ENCODE measurements around the gene KTN1. TPM values are rescaled to one million over a fixed set of nuclear protein-coding genes. Genes with fewer than 3 reads are reported as not detected.

Gene KTN1
- total RNA-seq, 1 donor from 2014 or later = 138 TPM

DNA sequence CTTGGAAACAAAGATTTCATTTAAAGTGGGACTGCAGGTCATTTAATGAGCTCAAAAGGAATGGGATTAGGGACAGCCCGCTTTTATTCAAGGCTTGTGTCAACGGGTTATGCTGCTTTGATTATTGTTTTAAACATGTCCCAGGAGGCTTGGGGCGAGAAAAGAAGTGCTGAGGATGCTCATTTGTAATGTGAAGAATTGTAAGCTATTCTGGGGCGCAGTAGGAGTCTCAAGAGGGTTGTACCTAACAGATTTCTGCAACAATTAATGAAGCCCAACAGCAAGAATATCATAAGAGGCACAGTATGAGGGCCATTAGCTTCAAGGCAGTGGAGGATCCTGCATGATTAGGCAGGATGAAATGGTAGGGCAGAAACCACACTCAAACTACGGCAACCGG lies 122.5 kb downstream of the KTN1 start:
- H3K36me3 Mint-ChIP-seq (ENCODE audit: unreplicated experiment) = peaks cover 2% of the 10 kb centered on the region
- no peak overlapping the region for H3K27ac Mint-ChIP-seq (ENCODE audit: unreplicated experiment)
- TF ChIP-seq, protein P1, sequence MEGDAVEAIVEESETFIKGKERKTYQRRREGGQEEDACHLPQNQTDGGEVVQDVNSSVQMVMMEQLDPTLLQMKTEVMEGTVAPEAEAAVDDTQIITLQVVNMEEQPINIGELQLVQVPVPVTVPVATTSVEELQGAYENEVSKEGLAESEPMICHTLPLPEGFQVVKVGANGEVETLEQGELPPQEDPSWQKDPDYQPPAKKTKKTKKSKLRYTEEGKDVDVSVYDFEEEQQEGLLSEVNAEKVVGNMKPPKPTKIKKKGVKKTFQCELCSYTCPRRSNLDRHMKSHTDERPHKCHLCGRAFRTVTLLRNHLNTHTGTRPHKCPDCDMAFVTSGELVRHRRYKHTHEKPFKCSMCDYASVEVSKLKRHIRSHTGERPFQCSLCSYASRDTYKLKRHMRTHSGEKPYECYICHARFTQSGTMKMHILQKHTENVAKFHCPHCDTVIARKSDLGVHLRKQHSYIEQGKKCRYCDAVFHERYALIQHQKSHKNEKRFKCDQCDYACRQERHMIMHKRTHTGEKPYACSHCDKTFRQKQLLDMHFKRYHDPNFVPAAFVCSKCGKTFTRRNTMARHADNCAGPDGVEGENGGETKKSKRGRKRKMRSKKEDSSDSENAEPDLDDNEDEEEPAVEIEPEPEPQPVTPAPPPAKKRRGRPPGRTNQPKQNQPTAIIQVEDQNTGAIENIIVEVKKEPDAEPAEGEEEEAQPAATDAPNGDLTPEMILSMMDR (IDR thresholded peaks at IDR 0.05) = no peak
- no peaks in the 10 kb centered on the region for H3K27me3 Mint-ChIP-seq (ENCODE audit: unreplicated experiment)
- no peak overlapping the region for H3K4me3 Mint-ChIP-seq (ENCODE audit: unreplicated experiment)
- no peak for DNase-seq (ENCODE audit: extremely low spot score, unreplicated experiment)
- peaks cover 8% of the 10 kb centered on the region for H3K4me1 Mint-ChIP-seq (ENCODE audit: unreplicated experiment)
- H3K9me3 Mint-ChIP-seq (ENCODE audit: unreplicated experiment) = peaks cover 9% of the 10 kb centered on the region

DNA sequence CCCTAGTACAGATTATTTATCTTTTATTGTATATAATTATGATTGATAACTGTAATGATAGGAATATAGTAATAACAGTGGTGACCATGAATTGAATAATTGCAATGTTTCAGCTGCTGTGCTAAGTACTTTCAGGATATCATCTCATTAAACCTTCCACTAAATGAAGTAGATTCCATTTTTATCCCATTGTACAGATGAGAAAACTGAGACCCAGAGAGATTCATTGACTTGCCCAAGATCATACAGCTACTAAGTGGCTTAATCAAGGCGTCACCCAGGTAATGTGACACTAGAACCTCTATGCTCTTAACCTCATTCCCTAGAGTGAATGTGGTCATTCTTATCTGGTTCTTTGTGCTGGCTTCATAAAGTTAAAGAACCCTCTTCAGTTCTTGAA lies 124.6 kb downstream of the KTN1 start:
- TF ChIP-seq, protein P1 (IDR thresholded peaks at IDR 0.05) = no peak
- peaks cover 2% of the 10 kb centered on the region for H3K36me3 Mint-ChIP-seq (ENCODE audit: unreplicated experiment)
- no peaks in the 10 kb centered on the region for H3K4me1 Mint-ChIP-seq (ENCODE audit: unreplicated experiment)
- no peaks in the 10 kb centered on the region for H3K27me3 Mint-ChIP-seq (ENCODE audit: unreplicated experiment)
- no peak overlapping the region for H3K27ac Mint-ChIP-seq (ENCODE audit: unreplicated experiment)
- peaks cover 6% of the 10 kb centered on the region for H3K9me3 Mint-ChIP-seq (ENCODE audit: unreplicated experiment)
- DNase-seq (ENCODE audit: extremely low spot score, unreplicated experiment) = no peak
- H3K4me3 Mint-ChIP-seq (ENCODE audit: unreplicated experiment) = no peak overlapping the region

DNA sequence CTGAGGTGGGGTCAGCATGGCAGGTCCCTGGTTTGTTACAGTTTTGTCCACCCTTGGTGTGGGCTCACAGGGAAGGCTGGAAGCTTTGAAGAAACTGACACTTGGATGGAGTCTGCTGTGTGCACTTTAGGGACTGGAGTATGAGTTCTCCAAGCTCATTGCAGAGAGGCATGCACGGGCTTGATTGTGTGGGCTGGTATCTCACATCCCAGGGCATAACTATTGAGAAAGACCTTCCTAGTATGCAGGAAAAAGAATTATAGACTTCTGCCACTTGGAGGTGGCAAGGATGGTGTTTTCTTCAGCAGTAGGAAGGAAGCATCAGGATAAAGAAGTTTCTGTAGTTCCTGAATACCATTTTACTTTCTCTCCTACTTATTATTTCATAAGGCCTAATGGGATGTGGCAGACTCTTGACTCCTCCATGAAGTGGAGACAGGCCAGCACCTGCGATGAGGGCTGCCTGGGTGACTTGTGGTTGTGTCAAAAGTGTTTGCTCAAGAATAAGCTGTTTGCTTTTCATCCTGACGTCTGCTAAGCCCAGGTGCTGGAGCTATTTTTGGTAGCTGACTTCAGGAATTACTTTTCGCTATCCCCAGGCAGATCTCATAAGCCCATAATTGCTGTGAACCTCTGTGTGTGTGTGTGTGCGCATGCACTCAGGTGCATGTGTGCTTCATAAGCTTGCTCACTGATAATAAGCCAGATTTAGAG lies 125.8 kb downstream of the KTN1 start:
- Mint-ChIP-seq H3K36me3 (ENCODE audit: unreplicated experiment) (peaks cover 2% of the 10 kb centered on the region), H3K9me3 (ENCODE audit: unreplicated experiment) (peaks cover 6% of the 10 kb centered on the region), H3K27me3 (ENCODE audit: unreplicated experiment) (no peaks in the 10 kb centered on the region), H3K4me3 (ENCODE audit: unreplicated experiment) (no peak overlapping the region), H3K4me1 (ENCODE audit: unreplicated experiment) (no peaks in the 10 kb centered on the region), H3K27ac (ENCODE audit: unreplicated experiment) (no peak overlapping the region)
- DNase-seq (ENCODE audit: extremely low spot score, unreplicated experiment) = no peak
- TF ChIP-seq, protein P1 (IDR thresholded peaks at IDR 0.05) = no peak

DNA sequence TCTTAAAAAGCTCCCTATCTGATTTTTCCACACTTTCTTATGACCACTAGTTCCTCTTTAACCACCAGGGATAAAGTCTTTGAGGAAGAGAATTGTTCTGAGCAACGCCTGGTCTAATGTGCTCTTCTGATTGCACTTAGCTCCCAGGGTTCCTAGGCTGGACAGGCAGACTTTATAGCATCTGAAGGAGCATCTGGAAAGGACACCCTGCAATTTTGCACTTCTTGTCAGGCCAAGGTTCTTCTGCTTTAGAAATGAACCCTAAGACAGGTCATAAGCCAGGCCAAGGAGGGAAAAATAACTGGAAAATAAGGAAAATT lies 126.3 kb downstream of the KTN1 start:
- Mint-ChIP-seq H3K27ac (ENCODE audit: unreplicated experiment) (no peak overlapping the region), H3K27me3 (ENCODE audit: unreplicated experiment) (no peaks in the 10 kb centered on the region), H3K9me3 (ENCODE audit: unreplicated experiment) (peaks cover 2% of the 10 kb centered on the region), H3K36me3 (ENCODE audit: unreplicated experiment) (peaks cover 1% of the 10 kb centered on the region), H3K4me3 (ENCODE audit: unreplicated experiment) (no peak overlapping the region), H3K4me1 (ENCODE audit: unreplicated experiment) (no peaks in the 10 kb centered on the region)
- DNase-seq (ENCODE audit: extremely low spot score, unreplicated experiment) = no peak
- TF ChIP-seq, protein P1 (IDR thresholded peaks at IDR 0.05) = no peak

DNA sequence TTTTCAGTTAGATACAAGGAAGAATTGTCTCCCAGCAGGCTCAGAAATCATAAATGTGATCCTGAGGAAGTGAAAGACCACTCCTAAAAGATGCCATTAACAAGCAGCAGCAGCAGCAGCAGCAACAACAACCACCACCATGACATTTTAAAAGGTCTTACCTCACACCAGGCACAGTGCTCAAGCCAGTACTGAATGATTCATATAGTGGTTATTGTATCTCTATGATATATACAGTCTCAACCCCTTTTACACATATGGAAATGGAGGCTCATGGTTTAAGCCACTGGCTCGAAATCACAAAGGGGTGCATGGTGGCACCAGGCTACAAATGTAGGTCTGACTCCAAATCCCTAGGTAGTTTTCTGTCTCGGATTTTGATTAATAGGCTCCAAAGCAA lies 126.9 kb downstream of the KTN1 start:
- H3K27ac Mint-ChIP-seq (ENCODE audit: unreplicated experiment) = no peak overlapping the region
- TF ChIP-seq, protein P1 (IDR thresholded peaks at IDR 0.05) = no peak
- no peak for DNase-seq (ENCODE audit: extremely low spot score, unreplicated experiment)

More for the DNA sequence above, 126.9 kb downstream of the KTN1 start:
- H3K4me1 Mint-ChIP-seq (ENCODE audit: unreplicated experiment) = no peaks in the 10 kb centered on the region
- no peaks in the 10 kb centered on the region for H3K9me3 Mint-ChIP-seq (ENCODE audit: unreplicated experiment)
- H3K27me3 Mint-ChIP-seq (ENCODE audit: unreplicated experiment) = no peaks in the 10 kb centered on the region
- H3K36me3 Mint-ChIP-seq (ENCODE audit: unreplicated experiment) = no peaks in the 10 kb centered on the region
- no peak overlapping the region for H3K4me3 Mint-ChIP-seq (ENCODE audit: unreplicated experiment)
